RCC 7860 (cell line): ENCODE measurements around the gene SLC30A4.
A peak's percentile ranks its signal among the peaks of the same experiment; 100 is the strongest.
"Not testable (repeated sequence)": the region's sequence is repeated elsewhere in the genome, so short reads cannot be mapped to it uniquely, and the experiment has no call there.

Experiments used
- DNase-seq: peaks from one replicate; pipeline ENCODE4 v3.0.0-alpha.2; 2015; ENCODE audit warnings: low spot score
- FAIRE-seq: peaks from 2 replicates; lab custom pipeline; 2012; peaks lifted over from hg19 to GRCh38; lab: Jason Lieb, UNC

SLC30A4 gene

GRCh38 chr15:45522328-45523165, at the start of gene SLC30A4:
Gene SLC30A4 (minus strand): TSS chr15:45522755. CDS start chr15:45522354, 401 bp downstream.
- no peak for DNase-seq
- no peak for FAIRE-seq

DNA sequence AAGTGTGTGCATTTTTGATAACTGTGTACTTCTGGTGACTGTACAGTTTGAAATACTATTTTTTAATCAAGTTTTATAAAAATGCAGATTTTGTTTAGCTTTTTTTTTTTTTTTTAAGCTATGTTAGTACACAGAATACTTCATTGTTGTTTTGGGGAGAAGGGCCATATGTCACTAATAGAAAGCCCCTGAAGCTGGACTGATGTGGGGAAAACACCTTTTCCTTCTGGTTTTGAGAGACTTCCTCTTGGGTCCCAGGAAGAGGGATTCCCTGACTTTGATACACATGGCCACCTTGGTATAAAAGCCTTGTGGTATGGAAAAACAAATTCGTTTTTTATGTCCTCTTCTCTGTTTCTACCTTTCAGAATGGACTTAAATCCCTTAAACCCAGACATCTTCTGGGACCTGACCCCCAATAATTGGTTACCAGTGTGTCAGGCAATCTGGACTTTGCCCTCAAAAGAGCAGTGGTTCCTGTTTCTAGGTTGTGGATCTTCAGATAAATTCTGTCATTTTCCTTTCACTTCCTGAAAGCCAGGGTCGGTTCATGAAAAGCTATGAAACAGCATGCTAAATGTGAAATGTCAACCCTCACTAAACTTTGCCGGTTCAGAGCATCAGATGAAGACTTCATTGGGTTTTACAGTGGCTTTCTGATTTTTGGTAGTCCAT, 33.5 kb upstream of the SLC30A4 start:
- DNase-seq (no peak), FAIRE-seq (no peak)

GRCh38 chr15:45551676-45552075, 29.1 kb upstream of the SLC30A4 start:
- no peak for DNase-seq

DNA sequence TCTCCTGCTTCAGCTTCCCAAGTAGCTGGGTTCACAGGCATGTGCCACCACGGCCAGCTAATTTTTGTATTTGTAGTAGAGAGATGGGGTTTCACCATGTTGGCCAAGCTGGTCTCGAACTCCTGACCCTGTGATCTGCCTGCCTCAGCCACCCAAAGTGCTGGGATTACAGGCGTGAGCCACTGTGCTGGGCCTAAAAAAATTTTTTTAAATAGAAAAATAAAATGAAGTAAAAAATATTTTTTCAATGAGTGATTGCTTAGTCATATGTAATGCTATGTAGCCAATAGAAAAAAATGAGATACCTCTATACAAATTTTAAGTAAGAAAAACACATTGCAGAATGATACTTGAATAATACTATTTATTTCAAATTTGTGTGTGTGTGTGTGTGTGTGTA, 27.9 kb upstream of the SLC30A4 start:
- no peak for FAIRE-seq
- peak; percentile 11 for DNase-seq

More at GRCh38 chr15:45551676-45552075, 29.1 kb upstream of the SLC30A4 start:
- no peak for FAIRE-seq

DNA sequence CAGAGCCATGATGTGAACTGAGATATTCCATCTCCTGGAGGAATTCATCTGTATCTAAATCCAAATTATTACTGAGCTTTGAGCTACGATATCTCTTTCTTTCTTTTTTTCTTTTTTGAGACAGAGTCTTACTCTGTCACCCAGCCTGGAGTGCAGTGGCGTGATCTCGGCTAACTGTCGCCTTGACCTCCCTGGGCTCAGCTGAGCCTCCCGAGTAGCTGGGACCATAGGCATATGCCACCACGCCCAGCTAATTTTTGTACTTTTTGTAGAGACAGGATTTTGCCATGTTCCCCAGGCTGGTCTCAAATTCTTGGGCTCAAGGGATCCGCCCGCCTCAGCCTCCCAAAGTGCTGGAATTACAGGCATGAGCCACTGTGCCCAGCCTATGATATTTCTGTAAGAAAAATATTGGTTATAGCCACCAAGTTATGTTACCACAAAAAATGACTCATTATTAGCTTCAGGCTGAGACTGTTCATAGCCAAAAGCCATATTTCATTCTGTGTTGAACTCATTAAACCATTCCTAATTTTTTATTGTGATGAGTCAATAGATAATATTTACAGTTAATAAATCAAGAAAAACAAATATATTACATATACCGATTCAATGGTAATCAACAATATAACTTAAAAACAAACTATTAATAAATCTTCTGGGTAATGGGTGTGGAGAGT, 27.1 kb upstream of the SLC30A4 start:
- FAIRE-seq (no peak), DNase-seq (no peak)

GRCh38 chr15:45548753-45549520, 26.4 kb upstream of the SLC30A4 start:
- no peak for DNase-seq
- FAIRE-seq, result no peak

GRCh38 chr15:45546789-45547188, 24.2 kb upstream of the SLC30A4 start:
- FAIRE-seq (no peak), DNase-seq (no peak)

DNA sequence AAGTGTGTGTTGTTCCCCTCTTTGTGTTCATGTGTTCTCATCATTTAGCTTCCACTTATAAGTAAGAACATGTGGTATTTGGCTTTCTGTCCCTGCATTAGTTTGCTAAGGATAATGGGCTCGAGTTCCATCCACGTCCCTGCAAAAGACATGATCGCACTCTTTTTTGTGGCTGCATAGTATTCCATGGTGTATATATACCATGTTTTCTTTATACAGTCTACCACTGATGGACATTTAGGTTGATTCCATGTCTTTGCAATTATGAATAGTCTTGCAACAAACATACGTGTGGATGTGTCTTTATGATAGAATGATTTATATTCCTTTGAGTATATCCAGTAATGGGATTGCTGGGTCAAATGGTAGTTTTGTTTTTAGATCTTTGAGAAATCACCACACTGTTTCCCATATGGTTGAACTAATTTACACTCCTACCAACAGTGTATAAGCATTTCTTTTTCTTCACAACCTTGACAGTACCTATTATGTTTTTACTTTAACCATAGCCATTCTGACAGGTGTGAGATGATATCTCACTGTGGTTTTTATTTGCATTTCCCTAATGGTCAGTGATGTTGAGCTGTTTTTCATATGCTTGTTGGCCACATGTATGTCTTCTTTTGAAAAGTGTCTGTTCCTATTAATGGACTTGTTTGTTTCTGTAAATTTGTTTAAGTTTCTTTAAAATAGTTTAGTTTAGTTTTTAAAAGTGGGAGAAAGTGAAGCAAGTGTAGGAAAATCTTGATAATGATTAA, 21.9 kb upstream of the SLC30A4 start:
- FAIRE-seq (no peak), DNase-seq (no peak)

- FAIRE-seq (no peak), DNase-seq (no peak)
Observed at GRCh38 chr15:45543051-45543450, 20.5 kb upstream of the SLC30A4 start.

DNA sequence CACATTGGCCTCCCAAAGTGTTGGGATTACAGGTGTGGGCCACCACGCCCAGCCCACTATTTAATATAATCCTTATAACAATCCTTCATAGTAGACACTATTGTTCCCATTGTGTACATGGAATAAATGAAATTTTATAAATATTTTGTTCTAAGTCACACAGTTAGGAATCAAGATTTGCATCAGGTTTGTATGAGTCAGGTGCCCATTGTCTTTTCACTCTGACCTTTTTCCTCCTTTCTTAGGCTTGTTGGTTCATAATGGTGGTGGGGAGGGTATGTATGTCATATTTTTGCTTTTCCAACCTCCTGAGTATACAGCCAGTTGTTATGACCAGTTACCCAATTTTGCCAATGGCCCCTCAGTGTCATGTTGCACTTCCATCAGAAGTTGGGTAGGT, 18.0 kb upstream of the SLC30A4 start:
- DNase-seq, result no peak
- no peak for FAIRE-seq

DNA sequence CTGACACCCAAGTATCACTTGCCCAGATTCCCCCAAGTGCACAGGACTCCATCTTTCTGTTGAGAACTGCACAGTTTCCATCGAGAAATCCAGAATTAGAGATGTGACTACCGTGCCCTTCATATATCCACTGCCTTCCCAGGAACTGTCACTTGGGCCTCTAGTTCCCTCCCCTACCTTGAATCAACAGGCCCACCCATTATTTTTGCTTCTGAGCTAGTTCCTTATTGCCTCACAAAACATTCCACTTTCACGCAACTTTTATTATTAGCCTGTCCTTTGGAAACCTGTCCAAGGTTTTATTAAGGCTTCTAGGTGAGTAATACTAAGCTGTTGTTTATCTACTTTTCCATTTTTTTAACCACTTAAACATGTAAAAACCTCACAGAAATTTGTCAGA, 17.1 kb upstream of the SLC30A4 start:
- no peak for DNase-seq
- FAIRE-seq, result no peak

DNA sequence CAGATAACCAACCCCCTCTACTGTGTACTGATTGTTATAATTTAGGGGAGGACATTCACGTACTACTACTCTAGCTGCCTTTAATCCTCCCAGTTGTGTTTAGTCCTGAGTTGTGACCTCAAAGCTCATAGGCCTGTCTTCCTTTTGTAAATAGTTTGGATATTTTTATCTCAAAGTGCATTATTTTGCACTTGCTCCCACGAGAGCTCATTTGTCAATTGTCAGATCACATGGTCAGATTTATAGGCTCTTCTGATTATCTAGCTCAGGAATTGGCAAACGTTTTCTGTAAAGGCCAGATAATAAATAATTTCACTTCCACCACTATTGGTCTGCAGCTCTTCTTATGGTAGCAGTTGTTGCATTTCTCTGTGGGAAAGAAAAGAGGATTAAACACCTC, 14.4 kb upstream of the SLC30A4 start:
- DNase-seq (no peak), FAIRE-seq (no peak)

DNA sequence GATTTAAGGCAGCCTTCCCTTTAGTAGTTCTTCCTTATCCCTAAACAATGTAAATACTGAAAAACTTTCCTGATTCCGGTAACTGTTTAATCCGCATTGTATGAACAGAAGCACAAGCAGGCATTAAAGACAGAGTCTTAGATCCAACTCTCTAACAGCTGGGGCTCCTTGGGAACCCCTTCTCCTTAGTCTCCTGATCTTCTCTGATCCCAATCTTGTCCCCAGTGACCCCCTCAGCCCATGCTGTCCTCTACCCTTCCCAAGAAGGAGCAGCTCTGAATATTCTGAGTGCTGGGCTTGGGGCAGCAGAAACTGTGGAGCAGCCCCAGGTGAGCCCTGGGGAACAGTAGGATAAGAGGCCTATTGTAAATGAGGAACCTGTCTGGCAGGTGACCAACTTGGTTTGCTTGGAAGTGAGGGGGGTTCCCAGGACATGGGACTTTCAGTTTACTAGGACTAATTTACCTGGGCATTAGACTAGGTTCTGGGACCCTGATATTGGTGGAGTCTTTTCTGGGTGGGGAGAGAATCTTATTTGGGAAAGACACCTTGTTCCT, 13.0 kb upstream of the SLC30A4 start:
- DNase-seq (no peak), FAIRE-seq (no peak)

GRCh38 chr15:45534821-45535220, 12.3 kb upstream of the SLC30A4 start:
- DNase-seq (no peak), FAIRE-seq (no peak)

DNA sequence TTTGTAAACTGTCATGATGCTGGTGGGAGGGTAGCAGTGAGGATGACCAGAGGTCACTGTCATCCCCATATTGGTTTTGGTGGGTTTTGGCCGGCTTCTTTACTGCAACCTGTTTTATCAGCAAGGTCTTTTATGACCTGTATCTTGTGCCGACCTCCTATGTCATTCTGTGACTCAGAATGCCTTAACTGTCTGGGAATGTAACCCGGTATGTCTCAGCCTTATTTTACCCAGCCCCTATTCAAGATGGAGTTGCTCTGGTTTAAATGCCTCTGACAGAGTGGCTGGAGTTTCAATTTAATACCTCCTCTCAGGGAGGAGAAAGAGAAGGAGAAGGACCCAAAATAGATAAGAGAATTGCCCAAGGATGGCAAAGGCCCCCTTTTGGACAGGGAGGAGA, 10.3 kb upstream of the SLC30A4 start:
- DNase-seq, result peak; percentile 62
- FAIRE-seq, result not testable (repeated sequence)

DNA sequence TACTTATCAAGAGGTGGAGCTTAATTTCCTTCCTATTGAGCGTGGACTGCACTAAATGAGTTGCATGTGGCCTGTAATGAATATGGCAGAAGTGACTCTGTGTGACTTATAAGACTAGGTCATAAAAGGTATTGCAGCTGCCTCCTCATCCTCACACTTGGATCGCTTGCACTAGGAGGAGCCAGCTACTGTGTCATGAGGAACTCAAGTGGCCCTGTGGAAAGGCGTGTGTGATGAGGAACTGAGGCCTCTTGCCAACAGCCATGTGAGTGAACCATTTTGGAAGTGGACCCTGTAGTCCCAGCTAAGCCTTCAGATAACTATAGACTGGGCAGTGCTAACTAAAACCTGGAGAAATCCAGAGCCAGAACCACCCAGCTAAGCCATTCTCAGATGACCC, 7.1 kb upstream of the SLC30A4 start:
- FAIRE-seq (no peak), DNase-seq (no peak)

DNA sequence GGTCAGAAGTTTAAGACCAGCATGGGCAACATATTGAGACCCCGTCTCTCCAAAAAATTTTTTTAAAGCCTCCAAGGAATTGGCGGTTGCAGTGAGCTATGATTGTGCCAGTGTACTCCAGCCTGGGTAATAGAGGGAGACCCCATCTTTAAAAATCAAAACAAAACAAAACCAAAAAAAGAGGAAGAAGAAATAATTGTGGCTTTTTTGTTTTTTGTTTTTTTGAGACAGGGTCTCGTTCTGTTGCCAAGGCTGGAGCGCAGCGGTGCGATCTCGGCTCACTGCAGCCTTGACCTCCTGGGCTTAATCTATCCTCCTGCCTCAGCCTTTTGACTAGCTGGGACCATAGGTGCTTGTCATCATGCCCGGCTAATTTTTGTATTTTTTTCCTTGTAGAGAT, 4.5 kb upstream of the SLC30A4 start:
- DNase-seq, result no peak
- FAIRE-seq, result no peak

- DNase-seq, result no peak
- no peak for FAIRE-seq
Observed at GRCh38 chr15:45523166-45523460, 558 bp upstream of the SLC30A4 start.

DNA sequence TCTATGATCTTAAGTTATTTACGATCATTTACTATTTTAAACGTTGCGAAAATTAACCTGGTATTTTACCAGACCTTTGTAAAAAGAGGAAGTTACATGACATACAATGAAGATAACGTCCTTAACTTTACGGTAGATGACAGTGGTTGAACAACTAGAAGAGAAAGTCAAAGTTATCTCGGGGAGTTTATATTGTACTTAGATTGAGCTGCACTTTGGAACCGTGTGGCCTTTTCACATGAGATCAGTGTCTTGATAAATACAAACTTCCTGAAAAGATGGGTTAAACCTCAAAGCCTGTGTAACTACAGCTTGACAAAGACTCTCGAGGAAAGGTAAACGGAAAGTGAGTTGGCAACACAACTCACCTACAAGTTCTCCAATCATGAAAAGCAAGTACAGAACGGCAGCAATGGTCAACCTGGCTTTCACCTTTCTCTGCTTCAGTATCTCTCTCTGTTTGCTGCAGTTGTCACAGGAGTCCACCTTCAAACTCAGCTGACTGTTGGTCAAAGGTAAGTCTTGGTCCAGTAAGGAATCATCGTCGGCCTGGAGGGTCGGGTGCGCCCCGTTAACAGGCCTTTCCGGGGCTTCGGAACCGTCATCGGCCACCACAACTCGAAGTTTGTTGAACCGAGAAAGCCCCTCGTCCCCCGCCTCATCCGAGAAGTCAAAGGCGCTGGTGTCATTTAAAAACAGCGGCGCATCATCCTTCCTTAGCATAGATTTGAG, 793 bp downstream of the SLC30A4 start:
- FAIRE-seq, result no peak
- no peak for DNase-seq
